Activated CD4-positive, alpha-beta T cell treated with anti-CD3 and anti-CD28 coated beads, Interleukin-2, Interleukin-4, amounts not matched to agents 100 ng/mL and 50 ng/mL, durations not matched to agents 16 hours and 8 hours (primary cell): ENCODE results near the gene ZBTB16.
"Not testable (repeated sequence)": the region's sequence is repeated elsewhere in the genome, so short reads cannot be mapped to it uniquely, and the experiment has no call there.

Experiments used
- DNase-seq: peaks from one replicate; pipeline ENCODE4 v3.0.0-alpha.2; 2020; ENCODE audit warnings: low spot score

The ZBTB16 gene

DNA sequence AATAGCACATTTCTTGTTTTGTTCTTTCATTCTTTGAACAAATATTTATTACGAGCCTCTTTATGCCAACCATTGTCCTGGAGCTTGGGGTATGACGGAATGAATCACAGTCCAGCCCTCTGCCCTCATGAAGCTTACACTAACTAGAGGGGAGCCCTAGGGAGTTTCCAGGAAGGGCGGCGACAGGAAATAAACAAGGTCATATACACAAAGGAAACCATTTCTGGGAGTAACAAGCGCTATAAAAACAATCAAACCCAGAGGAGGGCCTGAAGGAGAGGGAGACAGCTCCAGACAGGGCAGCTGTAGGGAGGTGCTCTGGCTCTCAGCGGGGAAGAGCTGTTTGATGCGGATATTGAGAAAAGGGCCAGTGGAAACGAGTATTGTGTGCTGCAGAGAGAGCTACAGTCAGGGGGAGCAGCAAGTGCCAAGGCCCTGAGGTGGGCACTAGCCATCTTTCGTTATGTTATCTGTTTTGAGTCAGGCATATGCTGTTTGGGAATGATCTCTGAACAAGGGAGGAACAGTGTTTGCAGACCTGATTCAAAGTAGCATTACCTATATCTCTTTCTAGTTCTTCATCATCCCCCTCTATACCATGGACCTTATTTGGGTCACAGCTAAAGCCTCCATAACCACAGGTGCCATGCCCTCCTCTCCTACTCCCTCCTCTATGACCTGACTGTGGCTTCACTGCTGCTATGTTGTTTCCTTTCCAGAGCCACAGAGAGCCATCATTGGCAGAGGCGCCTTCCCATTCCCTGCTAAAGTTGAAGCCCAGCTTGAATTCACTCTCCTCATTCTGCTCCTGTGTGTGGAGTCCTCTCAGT is 15.3 kb upstream of the ZBTB16 start:
- no peak for DNase-seq

DNA sequence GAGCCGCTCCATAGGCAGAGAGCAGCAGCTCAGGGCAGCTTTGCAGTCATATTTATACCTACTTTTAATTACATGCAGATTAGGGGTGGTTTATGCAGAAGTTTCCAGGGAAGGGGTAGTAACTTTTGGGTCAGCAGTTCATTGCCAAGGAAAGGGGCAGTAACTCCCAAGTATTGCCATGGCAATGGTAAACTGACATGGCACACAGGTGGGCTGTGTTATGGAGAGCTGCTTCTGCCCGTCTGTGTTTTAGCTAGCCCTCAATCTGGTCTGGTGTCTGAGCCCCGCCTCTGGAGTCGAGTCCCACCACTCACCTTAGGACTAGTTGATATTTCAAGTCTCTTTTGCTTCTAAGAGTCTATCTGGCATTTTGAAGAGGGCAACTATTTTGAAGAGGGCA is 12.2 kb upstream of the ZBTB16 start:
- DNase-seq = no peak

DNA sequence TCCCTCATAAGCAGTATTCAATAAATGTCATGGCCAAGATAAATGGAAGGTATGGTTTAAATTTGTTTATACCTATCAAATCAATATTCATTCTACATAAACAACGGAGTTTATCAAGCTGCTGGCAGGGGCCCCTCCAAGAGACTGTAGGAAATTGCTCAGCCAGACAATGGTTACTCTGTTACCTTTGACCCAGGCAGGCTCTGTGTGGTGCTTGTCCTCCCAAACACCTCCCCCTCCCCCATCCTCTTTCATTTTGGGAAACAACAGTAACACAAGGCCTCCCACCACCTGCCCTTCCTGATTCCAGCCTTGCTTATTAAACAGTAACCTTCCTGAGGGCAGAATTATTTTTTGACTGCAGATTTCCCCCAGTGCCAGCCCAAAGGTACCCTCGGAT is 10.5 kb upstream of the ZBTB16 start:
- no peak for DNase-seq

DNA sequence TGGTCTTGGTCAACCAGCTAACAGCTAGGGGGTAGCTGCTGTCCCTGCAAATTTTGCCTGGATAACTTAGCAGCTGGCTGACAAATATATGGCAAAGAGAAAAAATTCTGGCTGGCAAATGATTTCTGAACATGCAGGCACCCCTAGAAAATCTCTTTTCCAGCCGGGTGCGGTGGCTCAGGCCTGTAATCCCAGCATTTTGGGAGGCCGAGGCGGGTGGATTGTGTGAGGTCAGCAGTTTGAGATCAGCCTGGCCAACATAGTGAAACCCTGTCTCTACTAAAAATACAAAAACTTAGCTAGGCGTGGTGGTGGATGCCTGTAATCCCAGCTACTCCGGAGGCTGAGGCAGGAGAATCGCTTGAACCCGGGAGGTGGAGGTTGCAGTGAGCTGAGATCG is 9.7 kb upstream of the ZBTB16 start:
- not testable (repeated sequence) for DNase-seq

DNA sequence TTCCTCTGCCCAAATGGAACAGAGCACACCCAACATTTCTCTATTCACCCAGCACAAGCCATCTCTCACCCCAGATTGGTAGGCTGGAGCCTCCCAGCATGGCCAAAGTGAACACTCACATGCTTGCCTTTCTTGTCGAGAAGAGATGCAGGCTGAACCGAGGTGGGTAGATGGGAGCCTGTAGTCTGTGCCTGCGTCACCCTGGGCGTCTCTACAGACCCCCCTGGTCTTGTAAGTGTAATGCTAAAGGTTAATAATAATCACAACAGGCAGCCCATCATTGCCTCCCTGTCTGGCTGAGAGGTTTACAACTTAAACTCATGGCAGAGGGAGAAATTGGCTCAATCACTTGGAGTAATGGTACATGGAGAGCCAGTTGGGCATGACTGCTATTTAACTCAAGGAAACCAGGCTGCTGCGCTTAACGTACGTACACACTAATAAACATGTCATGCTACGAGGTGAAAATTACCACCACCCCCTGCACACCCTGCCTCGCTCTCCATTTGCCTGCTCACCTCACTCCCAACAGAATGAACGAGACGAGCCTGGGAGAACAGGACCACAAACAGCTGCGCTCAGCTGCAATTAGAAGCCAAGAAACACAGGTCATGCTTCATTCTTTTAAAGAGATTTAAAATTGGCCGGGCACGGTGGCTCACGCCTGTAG is 9.1 kb upstream of the ZBTB16 start:
- no peak for DNase-seq

DNA sequence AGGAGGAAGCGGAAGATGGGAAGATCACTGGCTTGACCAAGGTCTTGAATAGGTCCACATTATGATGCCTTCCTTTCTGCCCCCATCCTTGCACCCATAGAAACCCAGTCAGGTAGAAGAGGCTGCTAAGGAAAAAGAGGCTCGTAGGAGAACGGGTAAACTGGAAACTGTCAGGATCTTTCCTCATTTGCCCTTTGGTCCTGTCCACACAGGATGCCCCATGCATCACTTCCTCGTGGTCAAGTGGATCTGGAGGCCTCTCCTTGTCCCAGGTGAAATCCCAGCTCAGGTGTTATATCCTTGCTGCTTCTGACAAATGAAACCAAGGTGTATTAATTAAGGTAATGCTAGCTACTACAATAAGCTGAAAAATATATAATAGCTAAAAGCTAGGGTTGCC is 8.0 kb upstream of the ZBTB16 start:
- no peak for DNase-seq

DNA sequence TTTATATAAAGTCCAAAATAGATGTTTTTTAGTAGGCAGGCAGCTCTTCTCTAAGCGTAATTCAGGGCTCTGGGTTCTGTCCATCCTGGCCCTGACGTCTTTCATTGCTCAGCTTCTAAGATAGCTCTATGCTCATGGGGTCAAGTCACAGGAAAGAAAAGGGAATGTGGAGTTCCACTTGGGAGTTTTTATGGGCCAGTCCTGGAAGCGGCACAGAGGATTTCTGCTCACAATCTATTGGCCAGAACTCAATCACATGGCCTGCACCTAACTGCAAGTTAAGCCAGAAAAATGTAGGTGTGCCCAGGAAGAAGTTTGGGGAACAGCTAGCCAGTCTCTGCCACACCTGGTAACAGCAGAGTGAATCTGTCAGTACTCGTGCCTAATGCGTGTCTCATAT is 7.4 kb upstream of the ZBTB16 start:
- no peak for DNase-seq

DNA sequence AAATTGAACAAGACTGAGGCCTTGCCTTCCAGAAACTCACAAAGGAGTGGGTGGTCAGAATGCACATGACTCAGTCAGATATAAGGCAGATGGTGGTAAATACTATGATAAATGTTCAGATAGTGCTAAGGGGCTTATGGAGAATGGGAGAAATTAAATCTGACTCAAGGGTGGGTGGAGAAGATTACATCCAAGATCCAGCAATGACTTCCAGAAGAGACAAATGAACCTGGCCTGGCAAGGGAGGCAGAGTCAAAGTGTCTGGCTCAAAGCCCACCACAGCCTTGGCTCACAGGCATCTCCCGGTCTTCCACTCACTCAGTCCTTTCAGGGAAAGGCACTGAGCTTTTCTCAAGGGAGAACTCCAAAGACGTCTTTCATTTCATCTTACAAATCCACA is 6.1 kb upstream of the ZBTB16 start:
- DNase-seq = no peak

DNA sequence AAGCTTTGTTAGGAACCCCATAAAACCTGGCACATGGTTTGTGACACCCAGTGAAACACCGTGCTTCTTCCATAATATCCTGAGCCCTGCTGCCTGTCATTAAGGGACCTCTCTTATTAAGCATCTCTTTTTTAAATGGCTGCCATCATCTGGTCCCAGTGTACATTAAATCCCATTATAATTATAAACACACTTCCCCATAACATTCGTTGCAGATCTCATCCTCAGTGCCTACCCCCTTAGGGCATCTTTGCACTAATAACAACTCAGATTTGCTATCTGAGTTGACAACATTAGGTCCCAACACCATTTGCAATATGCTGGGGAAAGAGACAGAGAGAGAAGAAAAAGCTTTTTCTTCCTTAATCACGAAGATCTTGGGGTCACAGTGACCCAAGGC is 4.7 kb upstream of the ZBTB16 start:
- DNase-seq = no peak

DNA sequence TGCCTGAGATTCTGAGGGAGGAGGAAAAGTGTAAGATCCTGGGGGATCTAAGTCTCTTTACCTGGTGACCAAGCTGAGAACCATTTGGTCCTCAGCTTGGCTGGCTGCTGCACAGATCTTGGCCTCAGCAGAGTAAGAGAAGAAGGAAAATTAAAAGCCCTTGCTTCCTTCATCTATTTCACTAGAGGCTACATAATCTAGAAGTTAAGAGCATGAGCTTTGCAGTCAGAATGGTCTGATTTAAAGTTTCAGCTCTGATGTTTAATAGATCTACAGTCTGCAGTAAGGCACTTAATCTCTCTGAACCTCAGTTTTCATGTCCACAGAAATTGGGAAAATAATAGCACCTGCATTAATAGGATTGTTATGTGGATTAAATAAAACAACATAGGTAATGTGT is 3.1 kb upstream of the ZBTB16 start:
- DNase-seq = no peak

DNA sequence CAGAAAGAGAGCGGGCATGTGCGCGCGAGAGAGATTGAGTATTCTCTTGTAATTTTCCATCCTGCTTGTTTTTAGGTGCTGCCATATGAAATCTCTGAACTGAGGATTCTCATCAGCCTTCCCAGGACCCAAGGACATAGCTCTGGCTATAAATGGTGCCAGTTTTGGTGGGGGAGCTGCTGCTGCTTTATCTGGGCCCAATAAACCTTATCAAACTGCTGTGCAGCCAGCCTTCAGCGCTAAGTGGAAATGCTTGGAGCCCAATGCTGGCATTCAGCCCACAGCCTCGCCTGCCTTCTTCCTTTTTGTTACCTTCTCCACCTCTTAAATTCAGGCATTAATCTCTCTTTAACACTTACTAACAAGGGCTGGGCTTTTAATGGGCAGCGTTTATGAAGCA is 2.4 kb upstream of the ZBTB16 start:
- no peak for DNase-seq

DNA sequence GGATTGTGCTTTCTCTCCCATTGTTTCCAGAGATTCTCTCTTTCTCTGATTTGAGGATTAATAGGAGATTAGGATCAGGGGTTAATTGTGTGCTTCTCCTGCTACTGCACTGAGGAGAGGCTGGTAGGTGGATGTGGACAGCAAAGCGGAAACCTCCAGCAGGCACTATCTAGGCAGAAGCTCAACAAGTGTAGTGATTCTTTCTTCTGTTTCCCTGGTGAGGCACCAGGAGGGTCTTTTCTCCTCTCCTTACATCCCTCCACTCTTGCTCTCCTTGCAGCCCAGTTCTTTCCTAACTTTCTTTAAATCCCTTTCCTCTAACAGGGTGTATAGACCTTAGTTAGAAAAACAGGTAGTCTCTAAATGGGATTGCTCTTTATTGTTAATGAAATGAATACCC is 1.9 kb upstream of the ZBTB16 start:
- DNase-seq = no peak

DNA sequence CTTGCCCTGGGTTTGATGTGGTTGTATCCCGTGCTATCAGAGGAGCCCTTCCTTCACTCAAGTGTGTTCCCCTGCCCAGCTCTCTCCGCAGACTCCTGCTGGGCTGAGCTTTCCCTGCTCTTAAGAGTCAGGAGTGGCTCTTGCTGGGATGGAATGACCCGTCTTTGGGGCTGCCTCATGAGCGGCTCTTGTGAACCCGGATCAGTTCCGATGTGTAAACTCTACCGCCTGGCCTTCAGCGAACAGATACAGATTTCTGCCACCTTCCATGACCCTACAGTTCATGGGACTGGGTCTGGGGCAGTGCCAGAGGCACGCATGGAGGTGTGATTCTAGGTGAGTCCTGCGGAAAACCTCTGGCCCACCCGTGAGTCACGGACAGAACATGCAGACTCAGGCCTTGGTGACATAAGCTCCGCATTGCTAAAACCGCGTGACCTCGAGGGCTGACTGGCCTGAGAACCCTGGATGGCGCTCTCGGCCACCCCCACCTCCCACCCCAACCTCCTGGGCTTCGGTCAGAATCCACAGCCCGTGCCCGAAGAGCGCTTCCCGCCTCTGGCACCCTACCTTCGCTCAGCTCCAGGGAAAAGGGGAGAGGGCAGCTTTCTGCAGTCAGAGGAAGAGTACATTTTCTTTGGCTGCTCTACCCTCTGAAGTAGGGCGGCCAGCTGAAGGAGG is 1.3 kb upstream of the ZBTB16 start:
- DNase-seq = no peak

DNA sequence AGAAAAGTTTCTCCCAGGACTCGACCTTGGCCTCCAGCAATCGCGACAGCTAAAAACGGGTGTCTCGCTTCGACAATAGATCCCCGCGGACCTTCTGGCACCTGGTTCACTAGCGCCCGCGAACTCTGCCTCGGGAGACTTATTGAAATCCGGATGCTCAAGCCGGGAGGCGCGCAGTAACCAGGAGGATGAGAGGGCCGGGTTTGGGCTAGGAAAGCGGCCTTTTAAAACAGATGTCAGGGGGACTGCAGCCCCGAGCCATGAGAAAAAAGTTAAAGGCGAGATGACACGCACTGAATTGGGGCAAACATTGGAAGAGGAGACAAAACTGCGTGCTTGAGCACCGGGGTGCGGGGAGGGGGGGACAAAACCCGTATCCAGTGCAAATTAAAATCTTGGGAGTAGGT is 637 bp upstream of the ZBTB16 start:
- no peak for DNase-seq

DNA sequence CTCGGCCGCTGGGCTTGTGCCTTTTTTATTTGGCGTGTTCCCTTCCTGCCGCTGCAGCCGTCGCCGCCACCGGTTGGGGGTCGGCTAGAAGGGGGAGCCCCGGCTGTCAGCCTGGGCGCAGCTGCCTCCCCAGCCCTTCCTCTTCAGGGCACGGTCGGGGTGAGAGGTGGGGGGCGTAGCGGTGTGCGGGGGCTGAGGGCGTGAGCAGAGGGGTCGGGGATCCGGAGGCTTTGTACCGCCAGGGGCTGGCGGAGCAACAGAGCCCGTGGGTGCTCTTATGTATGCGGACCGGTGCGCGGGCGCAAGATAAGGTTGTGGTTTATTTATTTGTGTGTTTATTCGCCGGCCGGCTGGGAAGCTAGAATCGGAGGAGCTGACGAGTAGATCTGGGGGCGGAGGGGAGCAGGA is 477 bp downstream of the ZBTB16 start:
- DNase-seq = no peak

DNA sequence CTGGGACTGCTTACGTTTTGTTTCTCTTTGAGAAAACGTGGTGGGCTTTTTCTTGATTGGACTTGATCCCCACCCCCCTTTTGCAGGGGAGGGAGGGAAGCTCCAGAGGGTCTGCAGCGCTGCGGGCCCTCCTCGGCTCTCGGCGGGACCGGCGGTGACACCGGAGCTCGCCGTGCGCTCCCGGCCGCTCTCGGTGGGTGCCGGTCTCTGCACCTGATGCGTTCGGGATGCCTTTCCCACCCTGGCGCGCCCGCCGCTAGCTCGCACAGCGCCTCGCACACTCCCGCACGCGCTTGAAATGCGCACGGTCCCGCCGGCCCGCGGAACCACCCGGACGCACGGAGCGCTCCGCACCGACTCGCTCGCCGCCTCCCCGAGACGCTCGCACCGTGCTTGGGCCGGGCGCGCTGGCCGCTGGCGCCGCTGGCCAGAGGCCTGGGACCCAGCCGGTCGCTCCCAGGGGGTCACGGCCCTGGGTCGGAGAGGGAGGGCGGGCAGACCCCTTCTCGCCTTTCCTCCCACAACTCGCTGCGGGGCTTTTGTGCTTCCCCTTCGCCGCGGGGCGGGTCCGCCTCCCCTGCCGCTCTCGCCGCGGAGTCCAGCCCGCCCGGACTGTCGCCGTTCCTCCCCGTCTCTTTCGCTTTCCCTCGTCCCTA is 1.0 kb downstream of the ZBTB16 start:
- DNase-seq = no peak

DNA sequence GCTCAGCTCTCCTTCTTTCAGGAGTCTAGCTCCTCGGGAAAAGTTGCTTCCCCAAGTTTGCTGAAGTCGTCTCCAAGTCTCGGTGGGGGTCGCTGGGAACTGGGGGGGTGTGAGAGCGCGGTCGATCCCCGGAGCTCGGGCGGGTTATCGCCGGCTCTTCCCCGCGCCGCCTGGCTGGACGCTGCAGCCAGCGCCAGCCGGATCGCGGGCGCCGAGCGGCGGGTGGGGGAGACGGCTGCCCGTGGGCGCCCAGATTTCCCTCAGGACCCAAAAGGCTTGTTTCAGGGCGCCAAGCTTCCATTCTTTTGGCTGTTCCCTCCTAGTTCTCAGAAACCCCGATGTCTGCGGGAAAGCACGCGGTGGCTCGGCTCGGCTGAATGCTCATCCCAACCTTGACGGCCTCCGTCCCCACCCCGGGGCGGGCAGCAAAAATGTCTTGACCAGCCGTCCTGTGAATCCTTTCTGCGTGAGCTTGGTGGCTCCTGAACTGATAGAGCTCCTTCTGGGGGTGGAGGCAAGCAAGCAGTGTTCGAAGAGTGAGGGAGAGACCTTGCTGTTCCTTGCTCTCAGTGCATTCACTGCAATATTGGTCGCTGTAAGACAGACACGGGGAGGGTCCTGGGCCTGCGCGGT is 1.7 kb downstream of the ZBTB16 start:
- DNase-seq = no peak

DNA sequence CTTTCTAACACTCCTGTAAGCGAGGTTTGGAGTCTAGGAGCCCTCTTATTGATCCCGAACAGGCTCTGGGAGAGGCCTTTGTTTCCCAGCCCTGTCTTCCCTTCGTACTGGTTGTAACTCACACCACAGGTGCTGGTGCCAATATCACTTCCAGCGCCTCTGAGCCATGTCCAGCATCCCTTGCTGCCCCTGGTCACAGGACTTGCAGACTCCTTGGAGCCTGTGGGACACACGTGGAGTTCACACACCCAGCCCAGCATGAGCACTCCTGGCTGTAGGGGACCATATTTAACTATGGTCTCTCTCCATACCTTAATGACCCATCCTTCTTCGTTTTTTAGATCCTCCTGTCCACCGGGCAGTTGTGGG is 2.2 kb downstream of the ZBTB16 start:
- DNase-seq = no peak

DNA sequence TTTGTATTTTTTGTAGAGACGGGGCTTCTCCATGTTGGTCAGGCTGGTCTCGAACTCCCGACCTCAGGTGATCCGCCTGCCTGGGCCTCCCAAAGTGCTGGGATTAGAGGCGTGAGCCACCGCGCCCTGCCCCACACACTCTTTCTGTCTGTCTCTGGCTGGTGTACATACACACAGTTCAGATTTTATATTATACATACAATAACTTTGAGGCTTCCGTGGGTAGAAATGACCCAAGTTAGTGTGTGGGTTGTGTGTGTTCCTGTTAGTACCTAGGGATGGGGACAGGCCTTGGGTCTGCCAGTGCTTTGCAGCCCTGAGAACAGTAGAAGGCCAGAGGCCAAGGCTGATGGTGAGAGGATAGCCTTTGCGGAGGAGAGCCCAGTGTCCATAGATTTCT is 2.8 kb downstream of the ZBTB16 start:
- DNase-seq = no peak

DNA sequence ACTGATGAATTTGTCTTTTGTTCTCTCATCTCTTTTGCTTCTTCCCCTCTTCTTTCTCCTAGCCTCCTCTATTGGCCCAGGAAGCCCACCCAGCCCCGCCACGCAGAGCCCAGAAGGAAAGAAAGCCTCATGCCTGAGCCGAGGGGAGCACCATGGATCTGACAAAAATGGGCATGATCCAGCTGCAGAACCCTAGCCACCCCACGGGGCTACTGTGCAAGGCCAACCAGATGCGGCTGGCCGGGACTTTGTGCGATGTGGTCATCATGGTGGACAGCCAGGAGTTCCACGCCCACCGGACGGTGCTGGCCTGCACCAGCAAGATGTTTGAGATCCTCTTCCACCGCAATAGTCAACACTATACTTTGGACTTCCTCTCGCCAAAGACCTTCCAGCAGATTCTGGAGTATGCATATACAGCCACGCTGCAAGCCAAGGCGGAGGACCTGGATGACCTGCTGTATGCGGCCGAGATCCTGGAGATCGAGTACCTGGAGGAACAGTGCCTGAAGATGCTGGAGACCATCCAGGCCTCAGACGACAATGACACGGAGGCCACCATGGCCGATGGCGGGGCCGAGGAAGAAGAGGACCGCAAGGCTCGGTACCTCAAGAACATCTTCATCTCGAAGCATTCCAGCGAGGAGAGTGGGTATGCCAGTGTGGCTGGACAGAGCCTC is 3.8 kb downstream of the ZBTB16 start:
- DNase-seq = no peak

DNA sequence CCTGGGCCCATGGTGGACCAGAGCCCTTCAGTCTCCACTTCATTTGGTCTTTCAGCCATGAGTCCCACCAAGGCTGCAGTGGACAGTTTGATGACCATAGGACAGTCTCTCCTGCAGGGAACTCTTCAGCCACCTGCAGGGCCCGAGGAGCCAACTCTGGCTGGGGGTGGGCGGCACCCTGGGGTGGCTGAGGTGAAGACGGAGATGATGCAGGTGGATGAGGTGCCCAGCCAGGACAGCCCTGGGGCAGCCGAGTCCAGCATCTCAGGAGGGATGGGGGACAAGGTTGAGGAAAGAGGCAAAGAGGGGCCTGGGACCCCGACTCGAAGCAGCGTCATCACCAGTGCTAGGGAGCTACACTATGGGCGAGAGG is 4.3 kb downstream of the ZBTB16 start:
- DNase-seq = no peak

DNA sequence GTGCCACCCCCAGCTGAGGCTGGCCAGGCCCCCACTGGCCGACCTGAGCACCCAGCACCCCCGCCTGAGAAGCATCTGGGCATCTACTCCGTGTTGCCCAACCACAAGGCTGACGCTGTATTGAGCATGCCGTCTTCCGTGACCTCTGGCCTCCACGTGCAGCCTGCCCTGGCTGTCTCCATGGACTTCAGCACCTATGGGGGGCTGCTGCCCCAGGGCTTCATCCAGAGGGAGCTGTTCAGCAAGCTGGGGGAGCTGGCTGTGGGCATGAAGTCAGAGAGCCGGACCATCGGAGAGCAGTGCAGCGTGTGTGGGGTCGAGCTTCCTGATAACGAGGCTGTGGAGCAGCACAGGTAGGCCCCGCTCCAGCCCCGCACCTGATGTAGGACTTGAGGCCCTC is 4.7 kb downstream of the ZBTB16 start:
- no peak for DNase-seq
